CD14-positive monocyte (primary cell): Measurements from ENCODE around the gene ABHD10. TPM values are rescaled to one million over a fixed set of nuclear protein-coding genes. Genes with fewer than 3 reads are reported as not detected.
A peak's percentile ranks its signal among the peaks of the same experiment; 100 is the strongest.

Experiments used
- DNase-seq, 3 donors: peaks; one replicate each; pipeline ENCODE4 v3.0.0-alpha.2; 2011 to 2022
- H2AFZ ChIP-seq: 2 replicates; pipeline ENCODE4 v1.6.0; 2012; ENCODE audit warnings: mild to moderate bottlenecking, low read depth, low read length, inconsistent platforms; ENCODE audit not compliant: insufficient read depth, poor library complexity, severe bottlenecking
- H3K27ac ChIP-seq, 2 donors: 1 replicate in 1 of 2; 2 replicates in 1 of 2; pipeline ENCODE4 v1.5.1; 2012 to 2013; ENCODE audit warnings: low read length in 2 of 2, control low read depth in 1 of 2, inconsistent platforms in 1 of 2, low read depth in 1 of 2, mild to moderate bottlenecking in 1 of 2
- H3K27me3 ChIP-seq, 2 donors: one replicate each; pipeline versions ENCODE4 v1.6.0 to v1.6.1; 2011 to 2013; ENCODE audit warnings: low read length in 2 of 2; ENCODE audit not compliant: control insufficient read depth in 2 of 2, insufficient read depth in 2 of 2
- H3K36me3 ChIP-seq, 2 donors: replicated peaks in 1 of 2; 1 replicate in 1 of 2; 2 replicates in 1 of 2; pipeline versions ENCODE4 v1.5.1 to v1.6.1; 2012 to 2013; ENCODE audit warnings: low read length in 2 of 2, control low read depth in 1 of 2, inconsistent platforms in 1 of 2, mild to moderate bottlenecking in 1 of 2; ENCODE audit not compliant: insufficient read depth in 2 of 2, control insufficient read depth in 1 of 2
- H3K4me1 ChIP-seq, 2 donors: 1 replicate in 1 of 2; 2 replicates in 1 of 2; pipeline versions ENCODE4 v1.5.1 to v1.6.1; 2012 to 2013; ENCODE audit warnings: low read length in 2 of 2, control low read depth in 1 of 2, inconsistent platforms in 1 of 2, mild to moderate bottlenecking in 1 of 2, moderate library complexity in 1 of 2; ENCODE audit not compliant: insufficient read depth in 2 of 2, control insufficient read depth in 1 of 2
- H3K4me2 ChIP-seq: replicated peaks from 2 replicates; pipeline ENCODE3; 2012; ENCODE audit warnings: low read length, moderate library complexity, mild to moderate bottlenecking; ENCODE audit not compliant: poor library complexity, severe bottlenecking; ENCODE audit errors: extremely low read depth
- H3K4me3 ChIP-seq, 3 experiments: fragments of 200-600 bp in 1 of 3; sonication (generic) in 1 of 3; replicated peaks in 1 of 3; 1 replicate in 2 of 3; 2 replicates in 1 of 3; pipeline ENCODE4 v1.5.1; 2011 to 2013; ENCODE audit warnings: low read length in 3 of 3, mild to moderate bottlenecking in 3 of 3, control low read depth in 2 of 3, low read depth in 2 of 3, inconsistent platforms in 1 of 3, moderate library complexity in 1 of 3
- H3K79me2 ChIP-seq: 2 replicates; pipeline ENCODE4 v1.6.0; 2012; ENCODE audit warnings: mild to moderate bottlenecking, control low read depth, inconsistent platforms, low read length, moderate library complexity; ENCODE audit not compliant: insufficient read depth
- H3K9ac ChIP-seq: 2 replicates; pipeline ENCODE4 v1.6.0; 2017; ENCODE audit warnings: low read length, mild to moderate bottlenecking; ENCODE audit not compliant: insufficient read depth, poor library complexity, severe bottlenecking
- H3K9me3 ChIP-seq, 2 donors: replicated peaks in 1 of 2; 1 replicate in 1 of 2; 2 replicates in 1 of 2; pipeline versions ENCODE4 v1.5.1 to v1.6.1; 2012 to 2013; ENCODE audit warnings: low read length in 2 of 2, control low read depth in 1 of 2; ENCODE audit not compliant: control insufficient read depth in 1 of 2, insufficient read depth in 1 of 2
- H4K20me1 ChIP-seq: 2 replicates; pipeline ENCODE4 v1.6.0; 2012; ENCODE audit warnings: mild to moderate bottlenecking, low read length, control low read depth, moderate library complexity; ENCODE audit not compliant: insufficient read depth
- H3K27ac Mint-ChIP-seq, 7 donors: one replicate each; pipeline ENCODE4 v1.8.0; 2020; ENCODE audit warnings: mild to moderate bottlenecking in 7 of 7, mixed read lengths in 7 of 7, moderate library complexity in 6 of 7, inconsistent platforms in 2 of 7
- H3K27me3 Mint-ChIP-seq, 3 donors: one replicate each; pipeline ENCODE4 v1.8.0; 2021 to 2022; ENCODE audit warnings: low read depth in 3 of 3, mild to moderate bottlenecking in 3 of 3, mixed read lengths in 3 of 3, moderate library complexity in 3 of 3, inconsistent platforms in 1 of 3
- H3K36me3 Mint-ChIP-seq, 2 donors: one replicate each; pipeline ENCODE4 v1.8.0; 2020; ENCODE audit warnings: mixed read lengths in 2 of 2, inconsistent platforms in 1 of 2, mild to moderate bottlenecking in 1 of 2
- H3K4me1 Mint-ChIP-seq: one replicate; pipeline ENCODE4 v1.8.0; 2020; ENCODE audit warnings: mild to moderate bottlenecking, mixed read lengths
- H3K4me3 Mint-ChIP-seq, 2 donors: one replicate each; pipeline ENCODE4 v1.8.0; 2020; ENCODE audit warnings: mild to moderate bottlenecking in 2 of 2, mixed read lengths in 2 of 2, moderate library complexity in 1 of 2
- H3K9me3 Mint-ChIP-seq, 7 donors: one replicate each; pipeline ENCODE4 v1.8.0; 2020 to 2022; ENCODE audit warnings: mixed read lengths in 7 of 7, mild to moderate bottlenecking in 6 of 7, moderate library complexity in 6 of 7, inconsistent platforms in 2 of 7
- WGBS: methylation state at CpG from one replicate; pipeline ENCODE4 v1.1.5; 2013; ENCODE audit warnings: missing lambda C conversion rate; ENCODE audit not compliant: insufficient coverage; 5-methylcytosine and 5-hydroxymethylcytosine counted together
- intact Hi-C, 2 donors: fragments of 100-400 bp; cut with micrococcal nuclease; formaldehyde crosslinking; loops; one replicate each; pipeline versions ENCODE4 v1.15.0 to v1.15.1; 2023
- polyA plus RNA-seq, 3 donors: library from polyadenylated mRNA; depleted of rRNA in 1 of 3; unstranded in 2 of 3; stranded (reverse) in 1 of 3; fragments of 300-500 nt in 2 of 3; fragments of >200 nt in 1 of 3; fragmentation: Illumina TruSeq in 2 of 3; gene quantifications; 1 replicate in 2 of 3; 2 replicates in 1 of 3; pipeline ENCODE4 v1.2.3, GENCODE V29; 2012 to 2021
- TF ChIP-seq, protein P1 (sequence below): fragments of 200-600 bp; IDR thresholded peaks from one replicate; pipeline ENCODE4 v1.8.0; 2022; ENCODE audit warnings: antibody characterized with exemption, mild to moderate bottlenecking

ABHD10 gene
- polyA plus RNA-seq, 3 donors: 15.2 to 22.3 (median 17.0) TPM

DNA sequence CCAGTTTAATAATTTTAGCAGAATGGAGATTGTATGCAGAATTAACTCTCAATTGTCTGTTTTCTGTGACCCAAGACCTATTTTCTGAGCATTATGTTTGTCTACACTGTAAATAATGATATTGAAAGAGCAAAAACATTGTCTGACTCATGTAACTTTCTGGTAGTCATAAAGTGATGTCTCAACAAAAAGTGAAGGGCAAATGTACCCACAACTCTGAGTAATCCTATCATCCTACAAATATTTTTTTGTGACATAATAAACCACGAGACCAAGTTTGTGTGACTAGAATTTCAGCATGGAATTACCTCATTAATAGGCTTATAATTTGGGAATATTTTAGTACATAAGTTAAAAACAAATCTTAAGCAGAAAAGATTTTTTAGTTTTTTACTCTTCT is 15.4 kb upstream of the ABHD10 start:
- H3K9me3 Mint-ChIP-seq: no peaks in the 10 kb centered on the region
- no peak overlapping the region for H3K4me3 ChIP-seq
- H3K27ac Mint-ChIP-seq: no peak overlapping the region
- no peak overlapping the region for H2AFZ ChIP-seq
- H3K9me3 ChIP-seq: no peaks in the 10 kb centered on the region
- TF ChIP-seq, protein P1, sequence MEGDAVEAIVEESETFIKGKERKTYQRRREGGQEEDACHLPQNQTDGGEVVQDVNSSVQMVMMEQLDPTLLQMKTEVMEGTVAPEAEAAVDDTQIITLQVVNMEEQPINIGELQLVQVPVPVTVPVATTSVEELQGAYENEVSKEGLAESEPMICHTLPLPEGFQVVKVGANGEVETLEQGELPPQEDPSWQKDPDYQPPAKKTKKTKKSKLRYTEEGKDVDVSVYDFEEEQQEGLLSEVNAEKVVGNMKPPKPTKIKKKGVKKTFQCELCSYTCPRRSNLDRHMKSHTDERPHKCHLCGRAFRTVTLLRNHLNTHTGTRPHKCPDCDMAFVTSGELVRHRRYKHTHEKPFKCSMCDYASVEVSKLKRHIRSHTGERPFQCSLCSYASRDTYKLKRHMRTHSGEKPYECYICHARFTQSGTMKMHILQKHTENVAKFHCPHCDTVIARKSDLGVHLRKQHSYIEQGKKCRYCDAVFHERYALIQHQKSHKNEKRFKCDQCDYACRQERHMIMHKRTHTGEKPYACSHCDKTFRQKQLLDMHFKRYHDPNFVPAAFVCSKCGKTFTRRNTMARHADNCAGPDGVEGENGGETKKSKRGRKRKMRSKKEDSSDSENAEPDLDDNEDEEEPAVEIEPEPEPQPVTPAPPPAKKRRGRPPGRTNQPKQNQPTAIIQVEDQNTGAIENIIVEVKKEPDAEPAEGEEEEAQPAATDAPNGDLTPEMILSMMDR: no peak
- H3K4me1 ChIP-seq: peaks cover 3 to 7% of the 10 kb centered on the region in 2 donors
- H3K4me2 ChIP-seq: no peak overlapping the region
- H3K27me3 Mint-ChIP-seq: peaks cover 0 to 2% (median 1%) of the 10 kb centered on the region in 3 donors
- no peaks in the 10 kb centered on the region for H4K20me1 ChIP-seq
- no peaks in the 10 kb centered on the region for H3K36me3 ChIP-seq
- DNase-seq: peak in 2 of 3 donors; percentile 5 to 32
- no peak overlapping the region for H3K27ac ChIP-seq
- H3K36me3 Mint-ChIP-seq: no peaks in the 10 kb centered on the region
- no peaks in the 10 kb centered on the region for H3K27me3 ChIP-seq
- peaks cover 8% of the 10 kb centered on the region for H3K4me1 Mint-ChIP-seq
- H3K79me2 ChIP-seq: no peaks in the 10 kb centered on the region
- no CpG with 5 or more reads among the region's 1 CpG for WGBS
- intact Hi-C loops: loop anchor here in 1 of 2 donors (10.0 kb wide), 1 partner anchor 69 kb away; no protein-coding TSS in a partner anchor
- H3K9ac ChIP-seq: no peak overlapping the region
- H3K4me3 Mint-ChIP-seq: no peak overlapping the region

DNA sequence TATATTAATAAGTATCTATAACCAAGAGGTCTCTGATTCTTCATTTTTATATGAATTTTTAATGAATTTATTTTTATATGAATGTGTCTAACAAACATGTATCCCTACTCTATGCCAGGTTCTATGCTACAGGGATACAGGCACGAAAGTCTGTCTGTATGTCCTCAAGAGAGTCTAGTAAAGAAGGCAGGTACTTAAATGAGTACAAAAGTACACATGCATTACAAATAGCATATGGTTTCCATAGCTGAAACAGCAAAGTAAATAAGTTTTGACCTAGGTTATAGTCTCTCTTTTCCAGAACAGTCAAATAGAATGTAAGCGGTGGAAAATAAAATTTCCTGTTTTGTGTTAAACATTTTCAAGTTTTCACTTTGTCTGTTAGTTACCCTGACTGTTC is 13.3 kb upstream of the ABHD10 start:
- Histone ChIP-seq H3K4me3 (no peak overlapping the region), H3K27ac (no peak overlapping the region), H3K79me2 (no peaks in the 10 kb centered on the region), H2AFZ (peak overlapping the region; percentile 8), H3K27me3 (no peaks in the 10 kb centered on the region), H3K4me2 (no peak overlapping the region), H3K4me1 (peaks cover 3 to 7% of the 10 kb centered on the region in 2 donors), H3K9ac (no peak overlapping the region), H3K9me3 (no peaks in the 10 kb centered on the region), H3K36me3 (no peaks in the 10 kb centered on the region), H4K20me1 (no peaks in the 10 kb centered on the region)
- DNase-seq: no peak
- Mint-ChIP-seq H3K4me3 (no peak overlapping the region), H3K27me3 (peaks cover 0 to 2% (median 1%) of the 10 kb centered on the region in 3 donors), H3K4me1 (peaks cover 8% of the 10 kb centered on the region), H3K9me3 (no peaks in the 10 kb centered on the region), H3K36me3 (no peaks in the 10 kb centered on the region), H3K27ac (no peak overlapping the region)
- WGBS: no CpG with 5 or more reads among the region's 2 CpGs
- intact Hi-C loops: loop anchor here in 1 of 2 donors (10.0 kb wide), 1 partner anchor 71 kb away; no protein-coding TSS in a partner anchor
- TF ChIP-seq, protein P1: no peak
